OCI-LY3 (cell line): ENCODE measurements around the gene GABRG3.

Source experiments
- H2AFZ ChIP-seq: fragments of 200-600, 300-600 bp; shearing (Covaris generic); 2 replicates; pipeline ENCODE4 v1.6.0; 2014; ENCODE audit warnings: antibody characterized with exemption, low read depth, low read length
- H3K27ac ChIP-seq: fragments of 200-600, 300-600 bp; sonication (generic); 2 replicates; pipeline ENCODE4 v1.5.1; 2014; ENCODE audit warnings: mild to moderate bottlenecking, low read length, moderate library complexity, mixed read lengths
- H3K27me3 ChIP-seq: fragments of 200-600, 300-600 bp; sonication (generic); 2 replicates; pipeline ENCODE4 v1.6.1; 2014; ENCODE audit warnings: low read depth, low read length, mixed read lengths
- H3K36me3 ChIP-seq: fragments of 200-600, 300-600 bp; sonication (generic); replicated peaks from 2 replicates; pipeline ENCODE3; 2014; ENCODE audit warnings: low read depth, low read length, mixed read lengths
- H3K4me1 ChIP-seq: fragments of 300-600, 200-600 bp; sonication (generic); 2 replicates; pipeline ENCODE4 v1.6.1; 2014; ENCODE audit warnings: low read length, mixed read lengths
- H3K4me2 ChIP-seq: fragments of 200-600, 300-600 bp; sonication (generic); 2 replicates; pipeline ENCODE4 v1.6.1; 2014; ENCODE audit warnings: low read length, mixed read lengths
- H3K4me3 ChIP-seq: fragments of 300-600, 200-600 bp; sonication (generic); 2 replicates; pipeline ENCODE4 v1.5.1; 2014; ENCODE audit warnings: antibody characterized with exemption, mild to moderate bottlenecking, low read length, moderate library complexity
- H3K79me2 ChIP-seq: fragments of 300-600, 200-600 bp; shearing (Covaris generic); 2 replicates; pipeline ENCODE4 v1.6.1; 2014; ENCODE audit warnings: mild to moderate bottlenecking, low read length, mixed read lengths
- H3K9ac ChIP-seq: fragments of 300-600, 200-600 bp; shearing (Covaris generic); 2 replicates; pipeline ENCODE4 v1.6.0; 2014; ENCODE audit warnings: mild to moderate bottlenecking, low read length, moderate library complexity
- H3K9me3 ChIP-seq: fragments of 200-600, 300-600 bp; shearing (Covaris generic); 2 replicates; pipeline ENCODE4 v1.6.1; 2014; ENCODE audit warnings: low read length, mixed read lengths; ENCODE audit not compliant: insufficient read depth
- H4K20me1 ChIP-seq: fragments of 200-600, 300-600 bp; sonication (generic); 2 replicates; pipeline ENCODE4 v1.6.1; 2016; ENCODE audit warnings: low read length, mixed read lengths; ENCODE audit not compliant: insufficient read depth
- EZH2phosphoT487 ChIP-seq: fragments of 200-600 bp; shearing (Covaris generic); IDR thresholded peaks from 2 replicates; pipeline ENCODE4 v1.6.1; 2018; ENCODE audit warnings: antibody characterized with exemption, mixed run types, low read depth
- TF ChIP-seq, protein P1 (sequence below): fragments of 200-600, 300-600 bp; sonication (generic); IDR thresholded peaks from 2 replicates; pipeline ENCODE4 v1.5.1; 2014; ENCODE audit warnings: antibody characterized with exemption, low read length, low read depth

The GABRG3 gene

DNA sequence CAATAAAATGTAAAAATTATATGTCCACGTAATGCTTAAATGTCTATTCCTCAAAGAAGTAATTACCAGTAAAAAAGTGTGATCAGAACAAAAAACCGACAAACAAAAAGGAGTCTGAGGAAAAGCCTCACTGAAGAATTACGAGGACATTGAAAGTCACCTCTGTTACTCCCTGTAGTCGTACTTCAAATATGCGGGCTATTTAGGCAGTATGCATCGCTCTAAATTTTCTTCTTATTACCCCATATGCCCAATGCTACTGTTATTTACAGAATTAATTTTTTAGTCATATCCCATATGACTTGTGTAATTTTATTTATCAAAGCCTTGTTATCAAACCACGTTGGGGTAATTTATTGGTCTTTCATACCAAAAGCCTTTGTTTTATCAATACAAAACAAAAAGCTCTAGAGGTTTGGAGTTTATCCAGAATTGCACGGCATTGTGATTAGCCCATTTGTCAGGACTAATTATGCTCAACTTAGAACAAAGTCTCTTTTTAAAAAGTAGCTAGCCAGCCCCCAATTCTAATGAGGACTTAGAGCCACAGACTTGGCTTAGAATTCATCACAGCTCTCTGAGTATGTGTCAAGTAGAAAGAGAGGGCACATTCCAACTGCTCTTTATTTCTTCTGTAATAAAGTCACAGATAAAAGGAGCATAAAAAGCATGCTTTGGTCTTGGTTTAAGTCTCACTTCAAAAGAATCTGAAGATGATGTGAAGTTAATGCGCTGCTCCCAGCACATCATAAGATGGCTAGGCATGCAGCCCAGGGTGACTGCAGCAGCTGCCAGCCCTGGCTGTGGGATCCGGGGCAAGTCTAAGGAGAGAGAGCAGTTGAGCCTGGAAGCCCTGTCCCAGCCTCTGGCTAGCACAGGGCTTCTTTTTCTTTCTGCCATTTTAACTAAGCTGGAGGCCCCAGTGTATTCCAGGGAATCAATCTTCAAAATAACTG, 521.0 kb downstream of the GABRG3 start:
- no peaks in the 10 kb centered on the region for H3K79me2 ChIP-seq
- no peaks in the 10 kb centered on the region for H3K36me3 ChIP-seq
- no peaks in the 10 kb centered on the region for H3K27me3 ChIP-seq
- no peak overlapping the region for H3K4me2 ChIP-seq
- no peak overlapping the region for H2AFZ ChIP-seq
- H3K4me1 ChIP-seq = no peaks in the 10 kb centered on the region
- TF ChIP-seq EZH2phosphoT487 = no peak
- TF ChIP-seq, protein P1, sequence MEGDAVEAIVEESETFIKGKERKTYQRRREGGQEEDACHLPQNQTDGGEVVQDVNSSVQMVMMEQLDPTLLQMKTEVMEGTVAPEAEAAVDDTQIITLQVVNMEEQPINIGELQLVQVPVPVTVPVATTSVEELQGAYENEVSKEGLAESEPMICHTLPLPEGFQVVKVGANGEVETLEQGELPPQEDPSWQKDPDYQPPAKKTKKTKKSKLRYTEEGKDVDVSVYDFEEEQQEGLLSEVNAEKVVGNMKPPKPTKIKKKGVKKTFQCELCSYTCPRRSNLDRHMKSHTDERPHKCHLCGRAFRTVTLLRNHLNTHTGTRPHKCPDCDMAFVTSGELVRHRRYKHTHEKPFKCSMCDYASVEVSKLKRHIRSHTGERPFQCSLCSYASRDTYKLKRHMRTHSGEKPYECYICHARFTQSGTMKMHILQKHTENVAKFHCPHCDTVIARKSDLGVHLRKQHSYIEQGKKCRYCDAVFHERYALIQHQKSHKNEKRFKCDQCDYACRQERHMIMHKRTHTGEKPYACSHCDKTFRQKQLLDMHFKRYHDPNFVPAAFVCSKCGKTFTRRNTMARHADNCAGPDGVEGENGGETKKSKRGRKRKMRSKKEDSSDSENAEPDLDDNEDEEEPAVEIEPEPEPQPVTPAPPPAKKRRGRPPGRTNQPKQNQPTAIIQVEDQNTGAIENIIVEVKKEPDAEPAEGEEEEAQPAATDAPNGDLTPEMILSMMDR = no peak
- no peak overlapping the region for H3K9ac ChIP-seq
- no peak overlapping the region for H3K4me3 ChIP-seq
- no peaks in the 10 kb centered on the region for H3K9me3 ChIP-seq
- H4K20me1 ChIP-seq = no peaks in the 10 kb centered on the region
- no peak overlapping the region for H3K27ac ChIP-seq

DNA sequence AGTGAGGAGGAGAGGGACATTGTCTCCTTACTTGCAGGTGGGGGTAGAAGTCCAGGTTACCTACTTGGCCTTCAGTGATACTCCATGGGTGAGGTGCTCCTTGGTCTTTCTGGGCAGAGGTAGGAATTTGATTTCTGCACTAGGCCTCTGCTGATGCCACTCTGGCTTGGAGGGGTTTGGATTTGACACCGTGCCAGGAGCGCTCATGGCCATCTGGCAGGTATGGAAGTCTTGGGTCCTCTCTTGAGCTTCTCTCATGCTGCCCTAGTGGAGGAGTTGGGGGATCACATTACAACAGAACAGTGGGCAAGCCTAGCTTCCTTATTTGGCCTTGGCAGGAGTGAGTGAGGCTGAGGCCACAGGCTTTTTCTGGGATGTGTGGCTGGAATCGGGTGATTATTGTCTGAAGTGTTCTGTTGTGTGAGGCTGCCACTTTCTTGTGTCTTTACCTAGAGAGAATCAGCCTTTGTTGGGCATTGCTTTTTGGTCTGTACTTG, 525.0 kb downstream of the GABRG3 start:
- H3K27ac ChIP-seq = no peak overlapping the region
- H3K36me3 ChIP-seq = no peaks in the 10 kb centered on the region
- no peaks in the 10 kb centered on the region for H3K4me1 ChIP-seq
- no peak overlapping the region for H3K4me3 ChIP-seq
- H2AFZ ChIP-seq = no peak overlapping the region
- H3K79me2 ChIP-seq = no peaks in the 10 kb centered on the region
- H3K9ac ChIP-seq = no peak overlapping the region
- H4K20me1 ChIP-seq = no peaks in the 10 kb centered on the region
- H3K4me2 ChIP-seq = no peak overlapping the region
- no peak for TF ChIP-seq EZH2phosphoT487
- TF ChIP-seq, protein P1 = no peak
- H3K27me3 ChIP-seq = no peaks in the 10 kb centered on the region
- H3K9me3 ChIP-seq = no peaks in the 10 kb centered on the region

DNA sequence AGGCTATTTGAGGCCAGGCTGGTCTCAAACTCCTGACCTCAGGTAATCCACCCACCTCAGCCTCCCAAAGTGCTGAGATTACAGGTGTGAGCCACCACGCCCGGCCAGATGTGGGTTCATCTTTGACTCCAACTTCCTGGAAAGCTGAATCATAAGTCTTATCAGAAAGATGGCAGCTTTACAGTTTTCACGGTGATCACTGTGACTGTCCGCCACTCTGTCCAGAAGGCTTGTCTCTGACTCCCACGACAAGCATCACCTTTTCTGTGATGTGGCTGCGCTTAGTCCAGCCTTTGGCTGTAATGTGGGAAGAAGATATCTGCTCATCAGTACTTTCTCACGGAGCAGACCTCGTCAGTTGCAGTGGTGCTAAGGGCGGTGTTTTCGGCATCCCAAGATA, 527.7 kb downstream of the GABRG3 start:
- H3K9ac ChIP-seq = no peak overlapping the region
- TF ChIP-seq, protein P1 = no peak

DNA sequence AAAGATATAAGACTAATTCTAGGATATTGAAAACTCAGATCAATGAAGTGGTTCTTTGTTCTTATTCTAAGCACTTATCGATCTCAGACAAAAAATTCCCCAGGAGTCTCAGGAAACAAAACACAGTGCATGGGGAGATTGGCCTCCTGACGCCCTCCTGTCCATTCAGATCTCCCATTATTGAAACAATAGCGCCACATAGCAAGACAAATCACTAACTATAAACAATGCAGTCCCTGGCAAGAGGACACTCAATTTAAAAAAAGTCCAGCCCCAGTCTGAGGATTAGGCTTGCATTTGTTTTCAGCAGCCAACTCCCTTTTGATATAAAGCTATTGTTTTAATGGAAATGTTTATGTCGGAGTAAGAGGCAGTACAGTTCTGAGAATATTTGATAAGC, 528.2 kb downstream of the GABRG3 start:
- no peak overlapping the region for H3K4me2 ChIP-seq
- no peaks in the 10 kb centered on the region for H4K20me1 ChIP-seq
- no peak overlapping the region for H3K9ac ChIP-seq
- no peaks in the 10 kb centered on the region for H3K9me3 ChIP-seq
- H3K79me2 ChIP-seq = no peaks in the 10 kb centered on the region
- no peaks in the 10 kb centered on the region for H3K27me3 ChIP-seq
- no peak overlapping the region for H3K4me3 ChIP-seq
- no peak overlapping the region for H2AFZ ChIP-seq
- no peaks in the 10 kb centered on the region for H3K36me3 ChIP-seq
- no peaks in the 10 kb centered on the region for H3K4me1 ChIP-seq
- no peak overlapping the region for H3K27ac ChIP-seq
- no peak for TF ChIP-seq EZH2phosphoT487
- TF ChIP-seq, protein P1 = no peak

More for the DNA sequence above, 527.7 kb downstream of the GABRG3 start:
- Histone ChIP-seq H3K27ac (no peak overlapping the region), H3K27me3 (no peaks in the 10 kb centered on the region), H3K4me2 (no peak overlapping the region), H3K4me1 (no peaks in the 10 kb centered on the region), H3K79me2 (no peaks in the 10 kb centered on the region), H4K20me1 (no peaks in the 10 kb centered on the region), H3K36me3 (no peaks in the 10 kb centered on the region), H3K4me3 (no peak overlapping the region), H2AFZ (no peak overlapping the region), H3K9me3 (no peaks in the 10 kb centered on the region)
